ENCODE data around the gene NANOS3. TPM values are rescaled to one million over a fixed set of nuclear protein-coding genes. Genes with fewer than 3 reads are reported as not detected.

The NANOS3 gene
- total and polyA plus RNA-seq, 9 of the 15 experiments (the other 6 are each of a cell fraction or from before 2014, with no cell fraction given) = not detected

GRCh38 chr19:13850910-13851733 is 25.8 kb upstream of the NANOS3 start (continued):
- TF ChIP-seq, protein P1, sequence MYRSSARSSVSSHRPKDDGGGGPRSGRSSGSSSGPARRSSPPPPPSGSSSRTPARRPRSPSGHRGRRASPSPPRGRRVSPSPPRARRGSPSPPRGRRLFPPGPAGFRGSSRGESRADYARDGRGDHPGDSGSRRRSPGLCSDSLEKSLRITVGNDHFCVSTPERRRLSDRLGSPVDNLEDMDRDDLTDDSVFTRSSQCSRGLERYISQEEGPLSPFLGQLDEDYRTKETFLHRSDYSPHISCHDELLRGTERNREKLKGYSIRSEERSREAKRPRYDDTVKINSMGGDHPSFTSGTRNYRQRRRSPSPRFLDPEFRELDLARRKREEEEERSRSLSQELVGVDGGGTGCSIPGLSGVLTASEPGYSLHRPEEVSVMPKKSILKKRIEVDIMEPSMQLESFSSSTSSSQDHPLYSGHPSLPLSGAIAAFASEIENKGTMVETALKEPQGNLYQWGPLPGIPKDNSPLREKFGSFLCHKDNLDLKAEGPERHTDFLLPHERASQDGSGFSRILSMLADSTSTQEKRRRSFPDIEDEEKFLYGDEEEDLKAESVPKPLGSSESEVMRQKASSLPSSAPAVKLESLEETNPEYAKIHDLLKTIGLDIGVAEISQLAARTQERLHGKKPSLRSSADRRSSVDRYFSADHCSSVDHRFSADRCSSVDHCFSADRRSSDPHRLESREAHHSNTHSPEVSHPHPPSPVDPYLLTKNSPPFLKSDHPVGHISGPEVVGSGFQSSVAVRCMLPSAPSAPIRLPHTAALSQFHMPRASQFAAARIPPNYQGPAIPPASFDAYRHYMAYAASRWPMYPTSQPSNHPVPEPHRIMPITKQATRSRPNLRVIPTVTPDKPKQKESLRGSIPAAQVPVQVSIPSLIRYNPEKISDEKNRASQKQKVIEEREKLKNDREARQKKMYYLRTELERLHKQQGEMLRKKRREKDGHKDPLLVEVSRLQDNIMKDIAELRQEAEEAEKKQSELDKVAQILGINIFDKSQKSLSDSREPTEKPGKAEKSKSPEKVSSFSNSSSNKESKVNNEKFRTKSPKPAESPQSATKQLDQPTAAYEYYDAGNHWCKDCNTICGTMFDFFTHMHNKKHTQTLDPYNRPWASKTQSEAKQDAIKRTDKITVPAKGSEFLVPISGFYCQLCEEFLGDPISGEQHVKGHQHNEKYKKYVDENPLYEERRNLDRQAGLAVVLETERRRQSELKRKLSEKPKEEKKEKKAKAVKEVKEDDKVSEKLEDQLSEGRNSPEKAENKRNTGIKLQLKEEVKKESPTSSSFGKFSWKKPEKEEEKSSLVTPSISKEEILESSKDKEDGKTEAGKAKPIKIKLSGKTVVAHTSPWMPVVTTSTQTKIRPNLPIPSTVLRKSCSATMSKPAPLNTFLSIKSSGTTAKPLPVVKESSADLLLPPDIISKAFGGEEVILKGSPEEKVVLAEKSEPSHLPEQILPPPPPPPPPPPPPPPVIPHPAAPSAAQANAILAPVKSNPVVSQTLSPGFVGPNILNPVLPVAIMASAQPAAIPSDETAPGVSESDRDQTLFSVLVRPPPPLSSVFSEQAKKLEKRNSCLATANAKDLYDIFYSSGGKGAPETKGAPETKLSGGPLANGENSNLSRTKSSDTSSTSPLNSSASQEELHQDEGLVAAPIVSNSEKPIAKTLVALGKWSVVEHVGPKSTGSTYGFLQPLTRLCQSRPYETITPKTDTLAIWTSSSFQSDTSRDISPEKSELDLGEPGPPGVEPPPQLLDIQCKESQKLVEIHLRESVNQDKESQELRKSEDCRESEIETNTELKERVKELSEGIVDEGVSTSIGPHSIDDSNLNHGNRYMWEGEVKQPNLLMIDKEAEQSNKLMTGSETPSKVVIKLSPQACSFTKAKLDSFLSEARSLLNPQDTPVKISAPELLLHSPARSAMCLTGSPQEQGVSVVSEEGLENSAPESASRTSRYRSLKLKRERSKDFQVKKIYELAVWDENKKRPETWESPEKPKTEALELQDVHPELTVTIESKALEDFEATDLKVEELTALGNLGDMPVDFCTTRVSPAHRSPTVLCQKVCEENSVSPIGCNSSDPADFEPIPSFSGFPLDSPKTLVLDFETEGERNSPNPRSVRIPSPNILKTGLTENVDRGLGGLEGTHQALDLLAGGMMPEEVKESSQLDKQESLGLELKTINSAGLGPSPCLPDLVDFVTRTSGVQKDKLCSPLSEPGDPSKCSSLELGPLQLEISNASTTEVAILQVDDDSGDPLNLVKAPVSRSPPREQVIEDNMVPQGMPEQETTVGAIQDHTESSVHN (IDR thresholded peaks at IDR 0.05; ENCODE audit: borderline replicate concordance in 1 of 2, low read depth in 1 of 2) = peak in 1 of 2 experiments; percentile 49; a peak in 1 of 4 replicates
- no peak for TF ChIP-seq ETV6 (IDR thresholded peaks at IDR 0.05; ENCODE audit: borderline replicate concordance in 1 of 2, low read depth in 2 of 2, low read length in 1 of 2)
- no peak for TF ChIP-seq ETV6 (CRISPR knock-in tag; IDR thresholded peaks at IDR 0.05; ENCODE audit: borderline replicate concordance)
- TF ChIP-seq ZFX (CRISPR knock-in tag; IDR thresholded peaks at IDR 0.05) = peak; percentile 70
- TF ChIP-seq NBN (IDR thresholded peaks at IDR 0.05; ENCODE audit: low read depth) = no peak
- TF ChIP-seq ZNF707 (CRISPR knock-in tag; conservative IDR thresholded peaks at IDR 0.05) = no peak
- TF ChIP-seq, protein P2, sequence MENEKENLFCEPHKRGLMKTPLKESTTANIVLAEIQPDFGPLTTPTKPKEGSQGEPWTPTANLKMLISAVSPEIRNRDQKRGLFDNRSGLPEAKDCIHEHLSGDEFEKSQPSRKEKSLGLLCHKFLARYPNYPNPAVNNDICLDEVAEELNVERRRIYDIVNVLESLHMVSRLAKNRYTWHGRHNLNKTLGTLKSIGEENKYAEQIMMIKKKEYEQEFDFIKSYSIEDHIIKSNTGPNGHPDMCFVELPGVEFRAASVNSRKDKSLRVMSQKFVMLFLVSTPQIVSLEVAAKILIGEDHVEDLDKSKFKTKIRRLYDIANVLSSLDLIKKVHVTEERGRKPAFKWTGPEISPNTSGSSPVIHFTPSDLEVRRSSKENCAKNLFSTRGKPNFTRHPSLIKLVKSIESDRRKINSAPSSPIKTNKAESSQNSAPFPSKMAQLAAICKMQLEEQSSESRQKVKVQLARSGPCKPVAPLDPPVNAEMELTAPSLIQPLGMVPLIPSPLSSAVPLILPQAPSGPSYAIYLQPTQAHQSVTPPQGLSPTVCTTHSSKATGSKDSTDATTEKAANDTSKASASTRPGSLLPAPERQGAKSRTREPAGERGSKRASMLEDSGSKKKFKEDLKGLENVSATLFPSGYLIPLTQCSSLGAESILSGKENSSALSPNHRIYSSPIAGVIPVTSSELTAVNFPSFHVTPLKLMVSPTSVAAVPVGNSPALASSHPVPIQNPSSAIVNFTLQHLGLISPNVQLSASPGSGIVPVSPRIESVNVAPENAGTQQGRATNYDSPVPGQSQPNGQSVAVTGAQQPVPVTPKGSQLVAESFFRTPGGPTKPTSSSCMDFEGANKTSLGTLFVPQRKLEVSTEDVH (IDR thresholded peaks at IDR 0.05; ENCODE audit: low read depth, partially characterized antibody) = no peak
- TF ChIP-seq BRD4 (IDR thresholded peaks at IDR 0.05) = 0 out of 2 replicates have a peak, but pooled peaks have one; percentile 13
- no peak for TF ChIP-seq BCL6 (CRISPR knock-in tag; IDR thresholded peaks at IDR 0.05)
- TF ChIP-seq ZNF143 (CRISPR knock-in tag; IDR thresholded peaks at IDR 0.05) = 0 out of 2 replicates have a peak, but pooled peaks have one; percentile 55
- no peak for TF ChIP-seq ZNF347 (CRISPR knock-in tag; IDR thresholded peaks at IDR 0.05; ENCODE audit: low read depth)
- TF ChIP-seq KLF6 (CRISPR knock-in tag; IDR thresholded peaks at IDR 0.05; ENCODE audit: borderline replicate concordance) = no peak
- no peak for TF ChIP-seq NR1H2 (CRISPR knock-in tag; IDR thresholded peaks at IDR 0.05)
- no peak for TF ChIP-seq GABPA (tag; conservative IDR thresholded peaks at IDR 0.05; ENCODE audit: low read depth)
